ENCODE data around the gene HNRNPF. TPM values are rescaled to one million over a fixed set of nuclear protein-coding genes. Genes with fewer than 3 reads are reported as not detected.
"Not testable (repeated sequence)": the region's sequence is repeated elsewhere in the genome, so short reads cannot be mapped to it uniquely, and the experiment has no call there.

HNRNPF gene
- total and polyA plus RNA-seq, 12 donors, result 26.4 to 113 (median 74.3) TPM

- no peak for TF ChIP-seq CTCF (IDR thresholded peaks at IDR 0.05)
- Histone ChIP-seq H3K9me3 (no peaks in the 10 kb centered on the region), H3K4me3 (no peak overlapping the region), H3K27me3 (no peaks in the 10 kb centered on the region), H3K36me3 (no peaks in the 10 kb centered on the region), H3K27ac (peak overlapping the region in 1 of 10 donors; percentile 76), H3K4me1 (peaks cover 0 to 52% (median 17%) of the 10 kb centered on the region in 9 donors)
- intact Hi-C loops (cut with DNase I), result loop anchor here in 1 of 10 donors (5.0 kb wide), 1 partner anchor 61 kb away; no protein-coding TSS in a partner anchor
- WGBS, 2 donors, result 78 to 84% methylated on average over 4 of the region's 4 CpGs
- ATAC-seq, result no peak
- DNase-seq, result no peak
Measured at GRCh38 chr10:43453266-43453831, 44.4 kb upstream of the HNRNPF start.

- 73 to 74% methylated on average over 4 of the region's 4 CpGs for WGBS, 2 donors
Measured at GRCh38 chr10:43452356-43452914, 43.4 kb upstream of the HNRNPF start.

GRCh38 chr10:43448742-43449141 lies 39.8 kb upstream of the HNRNPF start:
- H3K4me3 ChIP-seq, result no peak overlapping the region
- no peak for ATAC-seq
- intact Hi-C loops (cut with DNase I), result no loop called here
- TF ChIP-seq CTCF (IDR thresholded peaks at IDR 0.05), result no peak
- DNase-seq, result no peak
- H3K27me3 ChIP-seq, result no peaks in the 10 kb centered on the region
- peaks cover 0 to 26% (median 0%) of the 10 kb centered on the region in 9 donors for H3K4me1 ChIP-seq
- no peak overlapping the region for H3K27ac ChIP-seq
- WGBS, 2 donors, result 89 to 96% methylated on average over 2 of the region's 2 CpGs
- no peaks in the 10 kb centered on the region for H3K9me3 ChIP-seq
- H3K36me3 ChIP-seq, result no peaks in the 10 kb centered on the region

More at GRCh38 chr10:43452356-43452914, 43.4 kb upstream of the HNRNPF start:
- TF ChIP-seq CTCF (IDR thresholded peaks at IDR 0.05), result no peak
- ATAC-seq (no peak), DNase-seq (no peak)
- H3K27ac ChIP-seq, result peak overlapping the region in 1 of 10 donors; percentile 76
- no peak overlapping the region for H3K4me3 ChIP-seq
- H3K4me1 ChIP-seq, result peaks cover 0 to 52% (median 17%) of the 10 kb centered on the region in 9 donors
- H3K36me3 ChIP-seq, result no peaks in the 10 kb centered on the region
- H3K27me3 ChIP-seq, result no peaks in the 10 kb centered on the region
- intact Hi-C loops (cut with DNase I), result loop anchor here in 1 of 10 donors (5.0 kb wide), 1 partner anchor 60 kb away; no protein-coding TSS in a partner anchor
- no peaks in the 10 kb centered on the region for H3K9me3 ChIP-seq

- WGBS, 2 donors, result 98% methylated on average over 49 to 53 of the region's 53 CpGs
Measured at GRCh38 chr10:43446219-43447017, 37.4 kb upstream of the HNRNPF start.

More at GRCh38 chr10:43446219-43447017, 37.4 kb upstream of the HNRNPF start:
- H3K4me3 ChIP-seq; H3K9me3 ChIP-seq; H3K4me1 ChIP-seq; H3K36me3 ChIP-seq; intact Hi-C loops (cut with DNase I); H3K27me3 ChIP-seq; H3K27ac ChIP-seq; ATAC-seq; DNase-seq: not testable (repeated sequence)
